ENCODE measurements around the gene ZNF672. TPM values are rescaled to one million over a fixed set of nuclear protein-coding genes. Genes with fewer than 3 reads are reported as not detected.

The ZNF672 gene
- total and polyA plus RNA-seq, 2 experiments from 2014 or later, result 19.0 to 30.7 TPM

DNA sequence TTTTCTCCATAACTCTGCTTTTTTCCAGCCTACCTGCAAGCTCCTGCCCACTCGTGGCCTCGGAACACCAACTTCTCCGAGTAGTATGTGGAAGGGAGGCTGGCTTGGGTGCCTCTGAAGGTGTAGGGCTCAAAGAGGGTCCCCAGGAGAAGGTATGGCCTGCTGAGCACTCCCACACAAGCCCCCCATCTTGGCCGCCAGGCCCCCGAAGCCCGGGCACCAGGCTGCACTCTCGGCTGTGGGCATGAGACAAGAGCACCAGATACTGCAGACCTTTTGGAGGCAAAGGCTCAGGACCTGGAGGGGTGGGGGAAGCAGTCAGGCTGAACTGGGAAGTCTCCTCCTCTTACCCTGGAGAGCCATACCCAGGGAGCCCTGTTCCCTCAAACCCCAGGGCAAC, 19.2 kb downstream of the ZNF672 start:
- peak overlapping the region; percentile 86 for H3K27ac ChIP-seq
- no peak overlapping the region for H3K4me3 ChIP-seq
- no peak overlapping the region for H2AFZ ChIP-seq
- no peaks in the 10 kb centered on the region for H3K9me3 ChIP-seq (ENCODE audit: low read depth)
- H3K4me2 ChIP-seq, result peak overlapping the region; percentile 100
- H3K79me2 ChIP-seq, result peaks cover 18% of the 10 kb centered on the region
- H4K20me1 ChIP-seq (ENCODE audit: insufficient read depth, poor library complexity, severe bottlenecking), result no peaks in the 10 kb centered on the region
- no peaks in the 10 kb centered on the region for H3K9me2 ChIP-seq (replicated peaks; ENCODE audit: insufficient read depth)
- no peaks in the 10 kb centered on the region for H3K27me3 ChIP-seq
- WGBS (ENCODE audit: low lambda C conversion rate, missing lambda C conversion rate), result 85% methylated on average over 7 of the region's 7 CpGs
- H3K36me3 ChIP-seq (replicated peaks; ENCODE audit: insufficient read depth, low read depth), result no peaks in the 10 kb centered on the region
- no peak for DNase-seq (ENCODE audit: low spot score)
- TF ChIP-seq EZH2 (IDR thresholded peaks at IDR 0.05; ENCODE audit: borderline replicate concordance) (no peak), EZH2phosphoT487 (IDR thresholded peaks at IDR 0.05; ENCODE audit: low read depth, severe bottlenecking, unreplicated experiment) (no peak)
- TF ChIP-seq, protein P1, sequence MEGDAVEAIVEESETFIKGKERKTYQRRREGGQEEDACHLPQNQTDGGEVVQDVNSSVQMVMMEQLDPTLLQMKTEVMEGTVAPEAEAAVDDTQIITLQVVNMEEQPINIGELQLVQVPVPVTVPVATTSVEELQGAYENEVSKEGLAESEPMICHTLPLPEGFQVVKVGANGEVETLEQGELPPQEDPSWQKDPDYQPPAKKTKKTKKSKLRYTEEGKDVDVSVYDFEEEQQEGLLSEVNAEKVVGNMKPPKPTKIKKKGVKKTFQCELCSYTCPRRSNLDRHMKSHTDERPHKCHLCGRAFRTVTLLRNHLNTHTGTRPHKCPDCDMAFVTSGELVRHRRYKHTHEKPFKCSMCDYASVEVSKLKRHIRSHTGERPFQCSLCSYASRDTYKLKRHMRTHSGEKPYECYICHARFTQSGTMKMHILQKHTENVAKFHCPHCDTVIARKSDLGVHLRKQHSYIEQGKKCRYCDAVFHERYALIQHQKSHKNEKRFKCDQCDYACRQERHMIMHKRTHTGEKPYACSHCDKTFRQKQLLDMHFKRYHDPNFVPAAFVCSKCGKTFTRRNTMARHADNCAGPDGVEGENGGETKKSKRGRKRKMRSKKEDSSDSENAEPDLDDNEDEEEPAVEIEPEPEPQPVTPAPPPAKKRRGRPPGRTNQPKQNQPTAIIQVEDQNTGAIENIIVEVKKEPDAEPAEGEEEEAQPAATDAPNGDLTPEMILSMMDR (IDR thresholded peaks at IDR 0.05; ENCODE audit: poor library complexity), result no peak
- peaks cover 16% of the 10 kb centered on the region for H3K4me1 ChIP-seq (ENCODE audit: insufficient read depth)

DNA sequence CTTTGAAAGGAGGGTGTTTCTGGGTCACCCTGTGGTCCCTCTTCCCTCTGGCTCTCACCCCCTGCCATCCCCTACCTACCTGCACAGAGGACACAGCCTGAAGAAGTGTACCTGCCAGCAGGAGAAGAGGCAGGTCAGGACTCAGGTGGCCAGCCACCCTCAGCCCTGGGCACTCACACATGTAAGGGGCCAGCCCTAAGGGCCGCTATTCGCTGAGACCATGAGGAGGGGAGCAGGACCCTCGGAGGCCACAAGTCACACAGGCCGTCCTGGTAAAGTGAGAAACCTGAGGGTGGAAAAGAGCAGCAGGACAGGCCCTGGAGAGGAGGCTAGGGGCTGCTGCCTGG, 19.7 kb downstream of the ZNF672 start:
- WGBS (ENCODE audit: low lambda C conversion rate, missing lambda C conversion rate), result 10% methylated on average over 4 of the region's 4 CpGs
- DNase-seq (ENCODE audit: low spot score), result no peak
- peaks cover 16% of the 10 kb centered on the region for H3K4me1 ChIP-seq (ENCODE audit: insufficient read depth)
- TF ChIP-seq EZH2phosphoT487 (IDR thresholded peaks at IDR 0.05; ENCODE audit: low read depth, severe bottlenecking, unreplicated experiment) (no peak), EZH2 (IDR thresholded peaks at IDR 0.05; ENCODE audit: borderline replicate concordance) (no peak)
- TF ChIP-seq, protein P1 (IDR thresholded peaks at IDR 0.05; ENCODE audit: poor library complexity), result no peak
- no peaks in the 10 kb centered on the region for H3K36me3 ChIP-seq (replicated peaks; ENCODE audit: insufficient read depth, low read depth)
- H3K9me2 ChIP-seq (replicated peaks; ENCODE audit: insufficient read depth), result no peaks in the 10 kb centered on the region
- H3K27ac ChIP-seq, result peak overlapping the region; percentile 86
- H3K4me3 ChIP-seq, result peak overlapping the region; percentile 60
- peak overlapping the region; percentile 88 for H2AFZ ChIP-seq
- H3K9me3 ChIP-seq (ENCODE audit: low read depth), result no peaks in the 10 kb centered on the region
- peaks cover 18% of the 10 kb centered on the region for H3K79me2 ChIP-seq
- H4K20me1 ChIP-seq (ENCODE audit: insufficient read depth, poor library complexity, severe bottlenecking), result no peaks in the 10 kb centered on the region
- peak overlapping the region; percentile 100 for H3K4me2 ChIP-seq
- H3K27me3 ChIP-seq, result no peaks in the 10 kb centered on the region

DNA sequence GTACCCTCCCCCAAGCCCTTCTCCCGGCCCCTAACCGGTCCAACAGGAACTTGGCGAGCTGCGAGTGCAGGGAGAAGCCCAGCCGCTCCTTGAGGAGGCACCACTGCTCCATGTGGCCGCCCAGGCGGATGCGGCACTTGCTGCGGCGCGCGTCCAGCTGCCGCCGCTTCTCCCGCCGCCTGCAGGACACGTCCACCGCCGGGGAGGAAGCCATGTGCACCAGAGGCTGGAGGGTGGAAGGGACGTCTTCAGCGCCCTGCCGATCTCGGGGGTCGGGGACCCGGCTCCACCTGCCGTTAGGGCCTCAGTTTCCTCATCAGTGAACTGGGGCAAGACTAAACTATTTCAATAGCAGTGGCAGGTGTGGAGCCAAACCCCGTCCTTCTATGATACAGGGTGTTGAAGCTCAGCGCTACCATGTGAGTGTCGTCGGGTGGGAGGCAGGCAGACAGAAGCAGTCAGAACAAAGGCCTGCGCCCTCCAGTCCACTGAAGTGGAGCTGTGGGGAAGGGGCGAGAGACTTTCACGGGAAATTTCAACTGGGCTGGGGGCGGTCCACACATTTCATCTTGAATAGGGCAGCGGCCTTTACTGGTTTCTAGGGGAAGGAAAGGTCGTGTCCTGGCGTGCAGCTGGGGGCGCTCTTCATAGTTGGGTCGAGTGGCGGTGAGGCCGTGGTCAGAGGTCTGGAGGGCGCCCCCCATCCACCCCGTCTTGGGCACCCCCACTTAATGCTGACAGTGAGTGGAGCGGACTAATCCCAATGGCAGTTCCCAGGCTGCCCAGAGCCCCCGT, 20.3 kb downstream of the ZNF672 start:
- Histone ChIP-seq H2AFZ (peak overlapping the region; percentile 88), H3K36me3 (replicated peaks; ENCODE audit: insufficient read depth, low read depth) (no peaks in the 10 kb centered on the region), H3K4me2 (peak overlapping the region; percentile 100), H3K4me1 (ENCODE audit: insufficient read depth) (peaks cover 16% of the 10 kb centered on the region), H4K20me1 (ENCODE audit: insufficient read depth, poor library complexity, severe bottlenecking) (no peaks in the 10 kb centered on the region), H3K27ac (peak overlapping the region; percentile 86), H3K27me3 (no peaks in the 10 kb centered on the region), H3K9me3 (ENCODE audit: low read depth) (no peaks in the 10 kb centered on the region), H3K4me3 (peak overlapping the region; percentile 60), H3K9me2 (replicated peaks; ENCODE audit: insufficient read depth) (no peaks in the 10 kb centered on the region), H3K79me2 (peaks cover 18% of the 10 kb centered on the region)
- WGBS (ENCODE audit: low lambda C conversion rate, missing lambda C conversion rate), result 2% methylated on average over 40 of the region's 45 CpGs
- DNase-seq (ENCODE audit: low spot score), result peak; percentile 84
- TF ChIP-seq EZH2 (IDR thresholded peaks at IDR 0.05; ENCODE audit: borderline replicate concordance), result no peak
- no peak for TF ChIP-seq EZH2phosphoT487 (IDR thresholded peaks at IDR 0.05; ENCODE audit: low read depth, severe bottlenecking, unreplicated experiment)
- TF ChIP-seq, protein P1 (IDR thresholded peaks at IDR 0.05; ENCODE audit: poor library complexity), result peak; percentile 49
